Activated T-cell treated with anti-CD3 and anti-CD28 coated beads for 1 hour (primary cell): ENCODE measurements around the gene ZBTB9.
A peak's percentile ranks its signal among the peaks of the same experiment; 100 is the strongest.

Experiments used
- DNase-seq: peaks from one replicate; pipeline ENCODE4 v3.0.0-alpha.2; 2020; ENCODE audit warnings: low read depth

ZBTB9 gene

GRCh38 chr6:33454009-33454946 is at the start of gene ZBTB9:
Gene ZBTB9 (plus strand): TSS chr6:33454576. CDS start chr6:33455101, 525 bp downstream.
- DNase-seq = peak; percentile 84

- no peak for DNase-seq
Measured at GRCh38 chr6:33404884-33405283, 49.5 kb upstream of the ZBTB9 start.

- DNase-seq = no peak
Measured at GRCh38 chr6:33405386-33405940, 48.9 kb upstream of the ZBTB9 start.

- no peak for DNase-seq
Measured at GRCh38 chr6:33406126-33406525, 48.2 kb upstream of the ZBTB9 start.

GRCh38 chr6:33407132-33407718 is 47.2 kb upstream of the ZBTB9 start:
- no peak for DNase-seq

GRCh38 chr6:33410050-33410710 is 44.2 kb upstream of the ZBTB9 start:
- peak; percentile 99 for DNase-seq

- peak; percentile 74 for DNase-seq
Measured at GRCh38 chr6:33410711-33411631, 43.4 kb upstream of the ZBTB9 start, which contains the start of gene PHF1. Gene PHF1 (plus strand): TSS chr6:33411014. CDS start chr6:33412264, 1,250 bp downstream.

- DNase-seq = no peak
Measured at GRCh38 chr6:33411632-33412005, 42.8 kb upstream of the ZBTB9 start.

- DNase-seq = no peak
Measured at GRCh38 chr6:33412140-33413009, 42.0 kb upstream of the ZBTB9 start.

GRCh38 chr6:33413241-33414120 is 40.9 kb upstream of the ZBTB9 start:
- DNase-seq = no peak

- no peak for DNase-seq
Measured at GRCh38 chr6:33414592-33415271, 39.6 kb upstream of the ZBTB9 start.

- no peak for DNase-seq
Measured at GRCh38 chr6:33415831-33416230, 38.5 kb upstream of the ZBTB9 start.

GRCh38 chr6:33416386-33417127 is 37.8 kb upstream of the ZBTB9 start:
- no peak for DNase-seq

GRCh38 chr6:33417128-33417902 is 37.1 kb upstream of the ZBTB9 start:
- no peak for DNase-seq

- DNase-seq = peak; percentile 95
Measured at GRCh38 chr6:33417903-33418689, 36.3 kb upstream of the ZBTB9 start, which contains the start of gene CUTA. Gene CUTA (minus strand): TSS chr6:33418107. CDS start chr6:33418000, 107 bp downstream.

GRCh38 chr6:33418690-33419291 is 35.6 kb upstream of the ZBTB9 start:
- no peak for DNase-seq
